Activated CD4-positive, alpha-beta T cell treated with anti-CD3 and anti-CD28 coated beads, Interleukin-10, Interleukin-2, amounts not matched to agents 100 ng/mL and 50 ng/mL, durations not matched to agents 16 hours and 8 hours (primary cell): ENCODE results near the gene KIF3B.
"Not testable (repeated sequence)": the region's sequence is repeated elsewhere in the genome, so short reads cannot be mapped to it uniquely, and the experiment has no call there.

ENCODE experiments used
- DNase-seq: peaks from one replicate; pipeline ENCODE4 v3.0.0-alpha.2; 2020

Gene KIF3B

GRCh38 chr20:32357869-32358631, 80.6 kb downstream of the KIF3B start, which contains the start of gene ASXL1:
Gene ASXL1, plus strand, starts transcription at chr20:32358331. Its CDS starts 445 bp downstream, at chr20:32358776.
- DNase-seq: peak; percentile 99

GRCh38 chr20:32358632-32358882, 81.1 kb downstream of the KIF3B start:
- DNase-seq: no peak

DNA sequence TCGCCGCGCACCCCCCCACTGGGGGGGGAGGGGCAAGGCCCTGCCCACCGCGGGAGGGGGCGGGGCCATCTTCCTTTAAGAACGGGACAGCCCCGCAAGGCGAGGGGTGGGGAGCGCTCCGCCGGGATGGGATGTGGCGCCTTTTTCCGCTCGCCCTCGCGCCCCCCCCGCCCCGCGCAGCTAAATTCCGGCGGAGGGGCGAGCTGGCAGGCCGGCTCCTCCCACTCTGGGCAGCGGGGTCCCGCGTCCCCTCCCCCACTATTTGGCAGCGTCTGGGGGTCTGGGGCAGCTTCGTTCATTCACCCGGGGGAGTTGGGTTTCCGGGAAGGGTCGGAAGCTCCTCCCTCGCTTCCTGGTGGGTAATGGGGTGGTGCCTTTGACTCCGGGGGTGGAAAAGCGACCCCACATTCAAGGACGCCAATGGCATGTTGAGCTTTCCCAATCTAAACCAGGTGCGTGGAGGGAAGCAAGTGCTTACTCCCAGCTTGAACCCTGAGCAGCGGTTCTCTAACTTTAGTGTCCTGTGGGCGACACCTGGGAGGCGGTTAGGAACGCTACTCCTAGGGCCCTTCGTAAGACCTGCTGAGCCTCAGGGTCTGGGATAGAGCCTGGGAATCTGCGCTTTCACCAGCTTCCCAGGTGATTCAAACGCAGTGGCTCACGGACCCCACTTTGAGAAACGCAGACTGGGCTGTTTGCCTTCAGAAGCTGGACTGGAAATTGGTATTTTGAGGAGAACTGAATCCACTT, 81.6 kb downstream of the KIF3B start:
- DNase-seq: peak; percentile 86

DNA sequence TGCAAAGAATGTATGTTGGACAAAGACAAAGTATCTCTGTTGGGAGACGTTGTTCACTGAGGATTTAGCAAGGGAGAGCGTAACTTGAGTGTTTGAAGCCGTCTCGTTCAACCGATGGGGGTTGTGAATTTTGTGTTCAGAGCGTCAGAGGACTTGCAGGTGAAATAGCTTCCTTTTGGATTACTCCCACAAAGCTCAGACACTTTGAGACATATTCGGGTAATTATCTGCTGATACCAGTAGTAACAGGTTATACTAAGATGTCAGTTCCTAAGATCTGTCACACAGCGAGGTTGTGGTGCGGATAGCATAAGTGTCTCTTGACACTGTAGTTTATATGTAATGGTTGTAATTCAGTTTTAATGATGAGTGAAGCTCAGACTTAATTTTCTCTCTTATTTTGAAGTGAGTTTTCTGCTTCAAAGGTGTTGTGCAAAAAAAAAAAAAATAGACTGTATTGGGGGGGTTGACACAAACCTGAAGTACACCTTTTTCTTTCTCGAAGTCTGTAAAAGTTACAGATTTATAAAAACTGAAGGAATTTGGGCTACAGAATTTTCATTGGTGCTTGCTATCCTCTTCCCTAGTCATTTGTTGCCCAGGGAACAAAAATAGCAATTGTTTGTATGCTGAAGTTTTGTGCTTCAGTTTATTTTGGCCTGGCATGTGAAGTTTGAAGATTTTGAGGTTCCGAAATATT, 82.3 kb downstream of the KIF3B start:
- DNase-seq: peak; percentile 36

GRCh38 chr20:32360333-32360634, 82.8 kb downstream of the KIF3B start:
- DNase-seq: no peak

GRCh38 chr20:32362901-32363364, 85.5 kb downstream of the KIF3B start:
- DNase-seq: no peak

GRCh38 chr20:32363492-32363891, 86.0 kb downstream of the KIF3B start:
- DNase-seq: no peak

- DNase-seq: no peak
Measured at GRCh38 chr20:32364554-32365208, 87.2 kb downstream of the KIF3B start.

DNA sequence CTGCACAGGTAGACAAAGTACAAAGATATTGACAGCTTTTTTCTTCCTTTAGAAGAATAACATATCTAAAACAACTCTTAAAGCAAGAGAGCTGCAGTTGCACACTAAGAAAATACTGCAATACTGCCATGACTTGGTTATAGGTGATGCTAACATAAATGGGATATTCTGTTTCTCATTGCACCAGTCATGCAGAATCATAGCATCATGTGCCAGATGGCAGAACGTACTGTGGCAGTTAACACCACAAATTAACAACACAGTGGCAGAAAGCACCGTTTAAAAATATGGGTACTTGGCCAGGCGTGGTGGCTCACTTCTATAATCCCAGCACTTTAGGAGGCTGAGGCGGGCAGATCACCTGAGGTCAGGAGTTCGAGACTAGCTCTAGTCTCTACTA, 88.1 kb downstream of the KIF3B start:
- no peak for DNase-seq

GRCh38 chr20:32366380-32366779, 88.9 kb downstream of the KIF3B start:
- peak; percentile 58 for DNase-seq

GRCh38 chr20:32368323-32368722, 90.9 kb downstream of the KIF3B start:
- no peak for DNase-seq

DNA sequence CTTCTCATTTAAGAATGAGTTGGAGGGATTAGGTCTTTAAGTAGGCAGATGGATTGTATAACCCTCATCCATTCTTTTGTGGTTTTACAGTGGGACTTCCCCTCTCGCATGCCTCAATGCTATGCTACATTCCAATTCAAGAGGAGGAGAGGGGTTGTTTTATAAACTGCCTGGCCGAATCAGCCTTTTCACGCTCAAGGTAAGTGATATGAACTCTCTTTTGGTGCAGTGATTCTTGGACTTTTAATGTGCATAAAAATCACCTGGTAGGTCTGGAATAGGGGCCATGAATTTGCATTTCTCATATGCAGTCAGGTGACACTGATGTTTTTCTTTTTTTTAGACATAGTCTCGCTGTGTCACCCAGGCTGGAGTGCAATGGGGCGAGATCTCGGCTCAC, 91.5 kb downstream of the KIF3B start:
- DNase-seq: no peak

GRCh38 chr20:32370897-32371296, 93.4 kb downstream of the KIF3B start:
- DNase-seq: no peak

DNA sequence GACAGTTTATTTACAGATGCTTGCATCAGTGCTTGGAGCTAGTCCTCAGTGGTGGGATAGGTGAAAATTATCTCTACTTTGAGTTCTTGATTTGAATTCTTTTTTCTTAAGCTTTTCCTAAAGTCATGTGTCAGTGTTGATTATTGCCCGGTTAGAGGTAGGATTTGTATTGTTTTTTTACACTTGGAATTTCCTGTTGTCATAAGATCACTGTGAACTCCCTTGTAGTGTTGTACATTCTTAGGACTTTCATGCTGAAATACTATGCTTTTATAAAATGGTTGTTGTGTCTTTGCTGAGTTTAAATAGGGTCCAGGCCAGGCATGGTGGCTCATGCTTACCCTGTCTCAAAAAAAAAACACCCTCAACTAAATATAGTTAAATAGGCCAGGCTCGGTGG, 101.0 kb downstream of the KIF3B start:
- DNase-seq: no peak

- DNase-seq: not testable (repeated sequence)
Measured at GRCh38 chr20:32380037-32380436, 102.6 kb downstream of the KIF3B start.

DNA sequence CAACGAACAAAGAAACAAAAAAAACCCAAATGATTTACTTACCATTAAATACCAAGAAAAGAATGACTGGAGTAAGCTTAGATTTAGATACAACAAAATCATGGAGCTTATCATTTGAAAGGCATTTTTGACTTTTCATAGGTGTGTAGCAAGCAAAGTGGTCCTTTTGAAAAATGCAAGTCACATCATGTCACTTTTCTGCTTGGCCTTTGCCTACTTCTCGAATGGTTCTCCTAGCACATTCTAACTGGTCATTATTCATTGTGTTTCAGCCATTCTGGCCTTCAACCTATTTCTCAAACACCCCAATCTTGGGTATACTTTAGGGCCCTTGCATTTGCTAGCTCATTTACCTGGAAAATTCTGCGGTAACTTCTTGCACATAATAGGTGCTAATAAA, 103.3 kb downstream of the KIF3B start:
- DNase-seq: no peak

GRCh38 chr20:32382102-32382950, 104.9 kb downstream of the KIF3B start:
- no peak for DNase-seq

DNA sequence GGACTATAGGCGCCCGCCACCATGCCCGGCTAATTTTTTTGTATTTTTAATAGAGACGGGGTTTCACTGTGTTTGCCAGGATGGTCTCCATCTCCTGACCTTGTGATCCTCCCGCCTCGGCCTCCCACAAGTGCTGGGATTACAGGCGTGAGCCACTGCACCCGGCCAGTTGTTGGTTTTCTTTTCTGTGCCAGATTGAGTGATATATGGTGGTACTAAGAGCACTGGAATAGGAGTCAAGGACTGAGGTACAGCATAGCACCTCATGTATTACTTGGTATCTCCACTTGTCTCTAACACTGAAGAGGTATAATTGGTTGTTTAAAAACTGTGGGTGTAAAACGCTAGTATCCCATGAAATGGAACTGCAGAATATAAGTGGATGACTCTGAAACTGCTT, 106.0 kb downstream of the KIF3B start:
- DNase-seq: not testable (repeated sequence)
